Astrocyte (in vitro differentiated cells and primary cell): ENCODE measurements around the gene SRF. TPM values are rescaled to one million over a fixed set of nuclear protein-coding genes. Genes with fewer than 3 reads are reported as not detected.

Experiments used
- DNase-seq: peaks from one replicate; pipeline ENCODE4 v3.0.0-alpha.2; 2010; ENCODE audit warnings: low read depth
- FAIRE-seq: peaks from 2 replicates; lab custom pipeline; 2011; peaks lifted over from hg19 to GRCh38; lab: Jason Lieb, UNC
- H2AFZ ChIP-seq: 2 replicates; pipeline ENCODE4 v1.6.0; 2012; ENCODE audit warnings: low read depth, low read length, inconsistent platforms
- H3K27ac ChIP-seq: 2 replicates; pipeline ENCODE4 v1.5.1; 2011; ENCODE audit warnings: low read depth, low read length, inconsistent platforms
- H3K27me3 ChIP-seq: 2 replicates; pipeline ENCODE4 v1.6.0; 2011; ENCODE audit warnings: low read length, inconsistent platforms; ENCODE audit not compliant: insufficient read depth
- H3K36me3 ChIP-seq: 2 replicates; pipeline ENCODE4 v1.5.1; 2011; ENCODE audit warnings: low read length, inconsistent platforms; ENCODE audit not compliant: insufficient read depth
- H3K4me1 ChIP-seq: 2 replicates; pipeline ENCODE4 v1.5.1; 2011; ENCODE audit warnings: low read length, inconsistent platforms; ENCODE audit not compliant: insufficient read depth
- H3K4me2 ChIP-seq: 2 replicates; pipeline ENCODE4 v1.6.0; 2012; ENCODE audit warnings: low read length, inconsistent platforms
- H3K4me3 ChIP-seq: 2 replicates; pipeline ENCODE4 v1.5.1; 2011; ENCODE audit warnings: low read depth, mild to moderate bottlenecking, low read length, inconsistent platforms; ENCODE audit not compliant: insufficient read depth
- H3K79me2 ChIP-seq: 2 replicates; pipeline ENCODE4 v1.6.0; 2012; ENCODE audit warnings: mild to moderate bottlenecking, low read length, inconsistent platforms; ENCODE audit not compliant: insufficient read depth
- H3K9ac ChIP-seq: 2 replicates; pipeline ENCODE4 v1.6.0; 2012; ENCODE audit warnings: mild to moderate bottlenecking, low read length, inconsistent platforms
- H3K9me3 ChIP-seq: 2 replicates; pipeline ENCODE4 v1.5.1; 2012; ENCODE audit warnings: low read depth, mild to moderate bottlenecking, low read length, inconsistent platforms; ENCODE audit not compliant: insufficient read depth
- H4K20me1 ChIP-seq: 2 replicates; pipeline ENCODE4 v1.6.0; 2012; ENCODE audit warnings: low read length, inconsistent platforms; ENCODE audit not compliant: insufficient read depth
- H3K27ac Mint-ChIP-seq: one replicate; pipeline ENCODE4 v1.8.0; 2021; ENCODE audit warnings: mild to moderate bottlenecking, mixed read lengths; ENCODE audit not compliant: unreplicated experiment
- H3K27me3 Mint-ChIP-seq: one replicate; pipeline ENCODE4 v1.8.0; 2021; ENCODE audit warnings: low read depth, mixed read lengths; ENCODE audit not compliant: unreplicated experiment
- H3K36me3 Mint-ChIP-seq: one replicate; pipeline ENCODE4 v1.8.0; 2021; ENCODE audit warnings: low read depth, mixed read lengths; ENCODE audit not compliant: unreplicated experiment
- H3K4me1 Mint-ChIP-seq: one replicate; pipeline ENCODE4 v1.8.0; 2021; ENCODE audit warnings: low read depth, mixed read lengths; ENCODE audit not compliant: unreplicated experiment
- H3K4me3 Mint-ChIP-seq: one replicate; pipeline ENCODE4 v1.8.0; 2021; ENCODE audit warnings: mild to moderate bottlenecking, moderate library complexity, mixed read lengths; ENCODE audit not compliant: unreplicated experiment
- H3K9me3 Mint-ChIP-seq: one replicate; pipeline ENCODE4 v1.8.0; 2021; ENCODE audit warnings: mild to moderate bottlenecking, mixed read lengths; ENCODE audit not compliant: unreplicated experiment
- CTCF ChIP-seq: IDR thresholded peaks from 2 replicates; pipeline ENCODE4 v1.5.1; 2011; ENCODE audit warnings: low read depth, mild to moderate bottlenecking, inconsistent platforms, low read length, moderate library complexity; ENCODE audit not compliant: insufficient read depth
- EZH2 ChIP-seq: IDR thresholded peaks from 2 replicates; pipeline ENCODE4 v1.6.1; 2012; ENCODE audit warnings: mild to moderate bottlenecking, low read length, inconsistent platforms; ENCODE audit not compliant: insufficient read depth
- total RNA-seq: library from RNA; stranded (reverse); gene quantifications from 2 replicates; pipeline ENCODE4 v1.2.1, GENCODE V29; 2021

Gene SRF
- total RNA-seq, 1 donor from 2014 or later: 53.5 TPM

GRCh38 chr6:43176423-43176786 lies 5.3 kb downstream of the SRF start:
- H3K4me1 Mint-ChIP-seq: peaks cover 30% of the 10 kb centered on the region
- peaks cover 24% of the 10 kb centered on the region for H3K36me3 Mint-ChIP-seq
- Histone ChIP-seq H3K4me3 (no peak overlapping the region), H3K36me3 (peaks cover 38% of the 10 kb centered on the region), H3K4me2 (no peak overlapping the region), H3K27ac (no peak overlapping the region), H3K79me2 (peaks cover 65% of the 10 kb centered on the region), H3K27me3 (no peaks in the 10 kb centered on the region), H4K20me1 (peaks cover 69% of the 10 kb centered on the region), H3K9me3 (no peaks in the 10 kb centered on the region), H2AFZ (no peak overlapping the region), H3K4me1 (peaks cover 32% of the 10 kb centered on the region), H3K9ac (peak overlapping the region; percentile 12)
- no peaks in the 10 kb centered on the region for H3K9me3 Mint-ChIP-seq
- no peak for FAIRE-seq
- H3K27ac Mint-ChIP-seq: peak overlapping the region; percentile 47
- no peak overlapping the region for H3K4me3 Mint-ChIP-seq
- TF ChIP-seq EZH2: no peak
- no peak for TF ChIP-seq CTCF
- no peaks in the 10 kb centered on the region for H3K27me3 Mint-ChIP-seq
- DNase-seq: no peak

- Mint-ChIP-seq H3K27ac (no peak overlapping the region), H3K4me1 (peaks cover 42% of the 10 kb centered on the region), H3K9me3 (no peaks in the 10 kb centered on the region), H3K36me3 (peaks cover 20% of the 10 kb centered on the region), H3K27me3 (no peaks in the 10 kb centered on the region), H3K4me3 (no peak overlapping the region)
- peaks cover 41% of the 10 kb centered on the region for H3K4me1 ChIP-seq
- no peaks in the 10 kb centered on the region for H3K9me3 ChIP-seq
- H4K20me1 ChIP-seq: peaks cover 58% of the 10 kb centered on the region
- H3K4me3 ChIP-seq: no peak overlapping the region
- H3K27me3 ChIP-seq: no peaks in the 10 kb centered on the region
- peaks cover 48% of the 10 kb centered on the region for H3K79me2 ChIP-seq
- TF ChIP-seq CTCF: no peak
- no peak for TF ChIP-seq EZH2
- DNase-seq: no peak
- H3K9ac ChIP-seq: no peak overlapping the region
- H3K4me2 ChIP-seq: no peak overlapping the region
- no peak overlapping the region for H2AFZ ChIP-seq
- H3K27ac ChIP-seq: no peak overlapping the region
- peaks cover 38% of the 10 kb centered on the region for H3K36me3 ChIP-seq
- FAIRE-seq: no peak
Measured at GRCh38 chr6:43178150-43178549, 7.1 kb downstream of the SRF start.

- H3K9ac ChIP-seq: no peak overlapping the region
- Mint-ChIP-seq H3K27me3 (no peaks in the 10 kb centered on the region), H3K27ac (no peak overlapping the region), H3K4me3 (peak overlapping the region; percentile 14), H3K9me3 (no peaks in the 10 kb centered on the region), H3K4me1 (peaks cover 39% of the 10 kb centered on the region), H3K36me3 (peaks cover 15% of the 10 kb centered on the region)
- peaks cover 38% of the 10 kb centered on the region for H3K36me3 ChIP-seq
- H3K9me3 ChIP-seq: no peaks in the 10 kb centered on the region
- peaks cover 31% of the 10 kb centered on the region for H3K4me1 ChIP-seq
- no peak overlapping the region for H3K4me2 ChIP-seq
- H3K27ac ChIP-seq: no peak overlapping the region
- TF ChIP-seq EZH2 (no peak), CTCF (no peak)
- no peak overlapping the region for H3K4me3 ChIP-seq
- peaks cover 37% of the 10 kb centered on the region for H3K79me2 ChIP-seq
- H4K20me1 ChIP-seq: peaks cover 49% of the 10 kb centered on the region
- H3K27me3 ChIP-seq: no peaks in the 10 kb centered on the region
- H2AFZ ChIP-seq: no peak overlapping the region
- FAIRE-seq (no peak), DNase-seq (no peak)
Measured at GRCh38 chr6:43178951-43179830, 8.1 kb downstream of the SRF start.
